Measurements from ENCODE around the gene SERP1.
"Not testable (repeated sequence)": the region's sequence is repeated elsewhere in the genome, so short reads cannot be mapped to it uniquely, and the experiment has no call there.

The SERP1 gene

DNA sequence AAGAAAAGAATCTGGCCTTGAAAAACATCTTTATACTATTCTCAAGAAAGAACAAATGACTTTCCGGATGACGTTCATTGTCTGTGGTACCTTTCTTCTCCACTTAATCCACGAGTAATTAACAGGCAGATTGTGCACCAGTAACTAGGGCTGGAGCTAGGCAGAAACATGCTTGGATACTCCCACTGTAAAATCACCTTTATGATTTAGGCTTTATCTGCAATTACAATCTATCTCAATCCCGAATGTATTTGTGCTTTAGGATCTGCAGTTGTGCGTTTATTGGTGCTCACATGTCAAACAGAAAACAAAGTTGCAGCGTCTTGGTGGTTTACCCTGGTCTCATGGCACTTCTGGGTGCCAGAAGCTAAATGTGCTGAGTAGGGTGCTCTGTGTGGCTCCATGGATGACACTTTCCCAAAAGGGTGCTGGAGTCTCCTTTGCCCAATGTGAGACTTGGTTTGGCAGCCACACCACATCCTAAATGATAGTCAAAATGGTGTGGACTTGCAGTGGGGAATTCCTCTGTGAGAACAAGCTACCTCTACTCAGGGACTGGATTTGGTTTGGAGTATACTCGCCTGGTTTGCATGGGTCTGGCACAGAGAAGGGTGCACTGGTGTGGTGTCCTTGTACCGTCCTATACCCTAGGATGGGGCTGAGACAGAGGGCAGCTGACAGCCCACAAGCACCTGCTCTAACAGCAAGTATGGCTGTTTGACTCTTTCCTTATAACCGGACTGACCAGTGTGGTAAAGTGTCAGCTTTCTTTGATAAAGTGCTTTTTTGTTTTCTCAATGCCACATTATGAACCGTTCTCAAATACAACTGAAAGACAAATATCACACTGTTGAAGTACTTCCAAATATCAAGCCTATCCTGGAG, 7.7 kb downstream of the SERP1 start:
- DNase-seq, result no peak

DNA sequence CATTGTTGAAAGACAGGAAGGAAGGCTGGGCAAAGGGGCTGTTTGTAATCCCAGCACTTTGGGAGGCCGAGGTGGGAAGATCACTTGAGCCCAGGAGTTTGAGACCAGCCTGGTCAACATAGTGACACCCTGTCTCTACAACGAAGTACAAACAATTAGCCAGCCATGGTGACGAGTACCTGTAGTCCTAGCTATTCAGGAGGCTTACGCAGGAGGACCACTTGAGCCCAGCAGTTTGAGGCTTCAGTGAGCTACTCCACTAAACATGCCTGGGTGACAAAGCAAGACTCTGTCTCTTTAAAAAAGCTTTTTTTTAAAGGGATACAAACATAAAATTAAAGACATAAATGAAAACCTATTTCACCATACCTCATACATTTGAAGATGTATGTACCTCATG, 11.1 kb downstream of the SERP1 start:
- no peak for DNase-seq

DNA sequence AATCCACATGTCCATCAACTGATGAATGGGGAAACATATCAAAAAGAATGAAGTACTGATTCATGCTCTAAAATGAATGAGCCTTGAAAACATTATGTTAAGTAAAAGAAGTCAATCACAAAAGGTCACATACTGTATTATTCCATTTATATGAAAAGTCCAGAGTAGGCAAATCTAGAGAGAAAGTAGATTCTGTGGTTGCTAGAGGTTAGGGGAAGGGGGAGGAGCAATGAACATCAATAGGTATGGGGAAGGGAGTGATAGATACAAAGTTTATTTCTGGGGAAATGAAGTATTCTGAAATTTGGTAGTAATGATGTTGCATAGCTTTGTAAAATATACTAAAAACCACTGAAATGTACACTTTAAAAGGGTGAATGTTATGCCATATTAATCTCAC, 14.5 kb downstream of the SERP1 start:
- DNase-seq, result no peak

GRCh38 chr3:150528354-150528797, 17.9 kb downstream of the SERP1 start:
- DNase-seq, result no peak

DNA sequence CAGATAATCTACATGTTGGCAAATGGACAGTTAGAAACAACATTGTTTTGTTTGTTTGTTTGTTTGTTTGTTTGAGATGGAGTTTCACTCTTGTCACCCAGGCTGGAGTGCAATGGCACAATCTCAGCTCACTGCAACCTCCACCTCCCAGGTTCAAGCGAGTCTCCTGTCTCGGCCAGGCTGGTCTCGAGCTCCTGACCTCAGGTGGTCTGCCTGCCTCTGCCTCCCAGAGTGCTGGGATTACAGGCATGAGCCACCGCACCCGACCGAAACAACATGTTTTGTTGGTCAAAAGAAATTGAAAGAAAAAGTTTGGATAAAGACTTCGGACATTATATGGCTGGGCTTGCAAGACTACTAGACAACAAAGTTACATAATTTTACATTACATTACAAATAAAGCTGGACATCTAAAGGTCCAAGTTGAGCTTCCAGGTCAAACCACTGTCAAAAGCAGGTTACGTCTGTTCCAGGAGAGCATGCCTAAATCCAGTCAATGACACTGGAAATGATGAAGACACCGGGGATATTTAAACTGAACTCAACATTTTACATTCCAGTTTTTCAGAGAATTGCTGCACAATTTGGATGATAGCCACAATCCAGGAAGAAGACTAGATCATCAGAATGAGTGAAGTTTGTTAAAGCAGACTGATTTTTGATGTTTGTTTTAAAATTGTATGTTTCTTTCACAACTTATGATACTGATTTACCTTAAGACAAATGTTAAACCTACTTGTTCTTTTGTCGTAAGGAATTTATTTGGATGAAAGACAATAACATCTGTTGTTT, 18.6 kb downstream of the SERP1 start:
- DNase-seq, result no peak

DNA sequence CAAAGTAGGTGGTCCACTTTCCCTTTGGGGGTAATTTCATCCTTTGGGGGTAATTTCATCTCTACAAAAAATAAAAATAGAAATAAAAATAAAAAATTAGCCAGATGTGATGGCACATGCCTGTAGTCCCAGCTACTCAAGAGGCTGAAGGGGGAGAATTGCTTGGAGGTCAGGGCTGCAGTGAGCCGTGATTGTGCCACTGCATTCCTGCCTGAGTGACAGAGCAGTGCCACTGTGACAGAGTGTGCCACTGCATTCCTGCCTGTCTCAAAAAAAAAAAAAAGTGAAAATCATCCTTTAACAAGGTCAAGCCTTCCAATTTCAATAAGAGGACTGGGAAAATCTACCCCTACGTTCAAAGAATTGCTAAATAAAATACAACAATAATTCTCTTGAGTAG, 22.8 kb downstream of the SERP1 start:
- DNase-seq, result no peak

- DNase-seq, result no peak
Observed at GRCh38 chr3:150521463-150521862, 24.8 kb downstream of the SERP1 start.

DNA sequence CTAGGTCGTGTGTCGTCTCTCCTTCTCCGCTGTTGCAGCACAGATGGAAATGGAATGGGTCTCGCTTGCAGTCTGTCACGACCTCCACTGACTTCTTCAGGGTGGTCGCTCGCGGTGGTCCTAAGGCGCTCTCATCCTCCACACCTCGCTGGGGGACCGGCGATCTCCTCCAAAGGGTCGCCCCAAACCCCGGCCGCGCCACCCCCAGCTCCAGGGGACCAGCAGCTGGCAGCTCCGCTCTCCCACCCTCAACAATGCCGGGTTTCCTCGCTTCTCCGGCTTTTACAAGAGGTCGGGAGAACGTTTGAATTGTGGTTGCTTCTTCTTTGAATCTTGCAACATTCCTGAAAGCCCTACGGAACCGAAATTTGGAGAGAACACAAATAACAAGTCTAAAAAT, 25.9 kb downstream of the SERP1 start:
- DNase-seq, result no peak

DNA sequence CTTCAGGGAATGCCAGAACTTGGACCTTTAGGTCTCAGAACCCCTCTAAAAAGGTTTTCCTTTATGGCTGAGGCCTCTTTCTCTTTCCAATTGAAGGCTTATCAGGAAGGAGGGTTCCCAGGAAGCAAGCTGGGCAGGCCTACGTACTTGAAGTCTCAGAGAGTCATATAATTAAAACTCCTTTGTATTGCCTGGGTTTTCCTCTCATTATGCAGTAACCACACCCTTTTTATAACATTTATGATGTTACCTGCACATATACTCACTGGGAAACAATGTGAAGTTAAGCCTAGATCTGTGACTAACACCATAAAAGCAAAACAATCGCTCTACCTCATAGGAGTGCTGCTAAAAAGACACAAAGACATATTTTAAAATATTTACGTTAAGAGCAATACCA, 27.3 kb downstream of the SERP1 start:
- no peak for DNase-seq

DNA sequence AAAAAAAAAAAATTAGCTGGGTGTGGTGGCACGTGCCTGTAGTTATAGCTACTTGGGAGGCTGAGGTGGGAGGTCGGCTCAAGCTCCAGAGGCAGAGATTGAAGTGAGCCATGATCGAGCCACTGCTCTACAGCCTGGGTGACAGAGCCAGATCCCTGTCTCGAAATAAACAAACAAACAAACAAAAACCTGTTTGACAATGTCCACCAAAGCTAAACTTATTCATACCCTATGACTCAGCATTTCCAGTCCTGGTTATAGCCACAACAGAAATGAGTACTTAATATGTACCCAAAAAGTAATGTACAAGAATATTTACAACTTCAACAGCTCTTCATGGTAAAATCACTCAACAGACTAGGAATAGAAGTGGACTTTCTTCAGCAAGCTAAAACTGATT, 31.1 kb downstream of the SERP1 start:
- DNase-seq, result no peak

- DNase-seq, result no peak
Observed at GRCh38 chr3:150511122-150511821, 35.0 kb downstream of the SERP1 start.

DNA sequence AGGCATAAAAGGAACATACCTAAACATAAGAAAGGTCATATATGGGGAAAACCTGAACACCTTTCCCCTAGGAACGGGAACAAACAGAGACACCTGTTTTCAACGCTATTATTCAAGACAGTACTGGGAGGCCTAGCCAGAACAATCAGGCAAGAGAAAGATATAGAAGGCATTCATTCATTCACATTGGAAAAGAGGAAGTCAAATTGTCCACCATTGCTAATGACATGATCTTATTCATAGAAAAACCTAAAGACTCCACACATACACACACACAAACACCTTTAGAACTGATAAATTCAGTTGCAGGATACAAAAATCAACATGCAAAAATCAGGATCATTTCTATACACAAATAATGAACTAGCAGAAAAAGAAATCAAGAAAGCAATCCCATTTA, 36.5 kb downstream of the SERP1 start:
- no peak for DNase-seq

DNA sequence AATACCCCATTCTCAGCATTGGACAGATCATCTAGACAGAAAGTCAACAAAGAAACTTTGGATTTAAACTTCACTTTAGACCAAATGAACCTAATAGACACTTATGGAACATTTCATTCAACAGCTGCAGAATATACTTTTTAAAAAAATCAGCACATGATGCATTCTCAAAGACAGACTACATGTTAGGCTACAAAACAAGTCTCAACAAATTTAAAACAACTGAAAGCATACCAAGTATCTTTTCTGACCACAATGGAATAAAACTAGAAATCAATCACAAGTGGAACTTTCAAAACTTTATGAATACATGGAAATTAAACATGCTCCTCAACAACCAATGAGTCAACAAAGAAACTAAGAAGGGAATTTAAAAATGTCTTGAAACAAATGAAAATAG, 37.9 kb downstream of the SERP1 start:
- DNase-seq, result no peak

GRCh38 chr3:150504483-150504882, 41.8 kb downstream of the SERP1 start:
- DNase-seq, result no peak

DNA sequence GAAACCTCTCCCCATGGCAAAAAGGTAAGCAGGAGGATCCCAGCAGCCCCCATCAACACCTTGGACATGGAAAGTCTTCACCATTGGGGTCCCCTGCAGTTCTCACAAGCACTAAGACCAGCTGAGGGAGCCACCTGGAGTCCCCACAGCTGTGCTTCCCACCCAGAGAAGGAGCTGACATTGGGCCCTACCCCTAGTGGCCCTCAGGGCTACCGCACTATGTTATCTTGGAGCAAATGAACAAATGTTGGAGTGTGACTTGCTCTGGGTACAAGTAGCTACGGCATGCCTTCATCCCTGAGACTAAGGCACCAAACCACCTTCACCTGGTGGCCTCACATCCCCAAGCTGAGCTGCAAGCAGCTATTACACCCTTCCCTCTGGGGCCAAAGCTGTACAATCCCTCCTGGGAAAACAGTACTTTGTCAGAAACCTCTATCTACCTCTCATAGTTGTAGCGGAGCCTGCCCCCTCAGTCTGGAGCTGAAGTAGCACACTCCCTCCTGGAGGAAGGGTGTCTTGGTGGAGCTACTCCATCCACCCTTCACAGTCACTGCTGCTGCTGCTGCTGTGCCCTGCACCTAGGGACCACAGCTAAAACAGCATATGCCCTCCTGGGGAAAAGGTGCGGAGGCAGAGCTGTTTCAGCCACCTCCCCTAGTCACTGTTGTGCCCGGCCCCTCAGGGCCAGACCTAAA, 42.7 kb downstream of the SERP1 start:
- no peak for DNase-seq

DNA sequence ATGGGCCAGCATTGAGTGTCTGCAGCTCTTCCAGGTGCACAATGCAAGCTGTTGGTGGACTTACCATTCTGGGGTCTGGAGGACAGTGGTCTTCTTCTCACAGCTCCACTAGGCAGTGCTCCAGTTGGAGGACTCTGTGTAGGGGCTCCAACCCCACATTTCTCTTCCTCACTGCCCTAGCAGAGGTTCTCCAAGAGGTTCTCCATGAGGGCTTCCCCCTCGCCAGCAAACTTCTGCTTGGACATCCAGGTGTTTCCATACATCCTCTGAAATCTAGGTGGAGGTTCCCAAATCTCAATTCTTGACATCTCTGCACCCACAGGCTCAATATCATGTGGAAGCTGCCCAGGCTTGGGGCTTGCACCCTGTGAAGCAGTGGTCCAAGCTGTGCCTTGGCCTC, 45.3 kb downstream of the SERP1 start:
- DNase-seq, result not testable (repeated sequence)

- no peak for DNase-seq
Observed at GRCh38 chr3:150497956-150498355, 48.3 kb downstream of the SERP1 start.

- DNase-seq, result no peak
Observed at GRCh38 chr3:150495563-150496168, 50.6 kb downstream of the SERP1 start.

- no peak for DNase-seq
Observed at GRCh38 chr3:150495149-150495548, 51.1 kb downstream of the SERP1 start.

DNA sequence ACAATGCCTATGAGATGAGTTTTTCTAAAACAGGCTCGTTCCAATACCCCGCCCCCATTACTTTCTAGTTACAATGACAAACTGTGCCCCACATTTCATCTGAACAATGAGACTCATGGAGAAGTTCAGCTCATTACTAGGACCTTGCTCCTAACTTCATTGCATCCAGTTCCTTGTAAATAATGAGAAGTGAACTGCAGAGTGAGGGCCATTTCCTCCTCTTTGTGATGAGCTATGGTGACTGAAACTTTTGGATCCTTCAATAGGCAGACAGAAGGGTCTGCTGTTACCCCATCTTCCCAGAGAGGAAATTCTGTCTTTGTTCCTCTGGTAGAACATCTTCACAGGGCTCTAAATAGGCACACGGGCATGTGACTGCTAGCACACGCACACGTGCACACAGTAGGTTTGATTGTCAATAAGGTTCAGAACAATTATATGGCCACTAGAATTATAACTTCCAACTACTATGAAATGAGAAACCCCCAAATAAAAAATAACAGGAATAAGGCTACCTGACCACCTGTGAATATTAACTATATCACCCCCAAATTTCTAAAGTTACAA, 51.8 kb downstream of the SERP1 start:
- no peak for DNase-seq

Data from activated CD8-positive, alpha-beta memory T cell treated with anti-CD3 and anti-CD28 coated beads, Interleukin-2, amount 50 U/mL, for 4 hours (primary cell).